DND-41 (cell line): ENCODE measurements around the gene SEMA3A.

Experiments used
- ATAC-seq: fragments of 200-7000 bp; cut with Tn5 transposase; 3 replicates; pipeline ENCODE4 v1.9.1; 2021; ENCODE audit warnings: low read depth; ENCODE audit not compliant: insufficient read depth
- DNase-seq: peaks from one replicate; pipeline ENCODE4 v3.0.0-alpha.2; 2020
- H2AFZ ChIP-seq: 2 replicates; pipeline ENCODE4 v1.6.0; 2012; ENCODE audit warnings: low read depth, low read length
- H3K27ac ChIP-seq: 2 replicates; pipeline ENCODE4 v1.5.1; 2012; ENCODE audit warnings: low read length, inconsistent platforms
- H3K27me3 ChIP-seq: fragments of 200-600 bp; sonication (generic); 2 replicates; pipeline ENCODE4 v1.6.0; 2012; ENCODE audit warnings: low read length, mild to moderate bottlenecking, inconsistent platforms; ENCODE audit not compliant: insufficient read depth, poor library complexity
- H3K36me3 ChIP-seq: 2 replicates; pipeline ENCODE4 v1.5.1; 2012; ENCODE audit warnings: low read length, inconsistent platforms; ENCODE audit not compliant: insufficient read depth
- H3K4me1 ChIP-seq: 2 replicates; pipeline ENCODE4 v1.5.1; 2012; ENCODE audit warnings: mild to moderate bottlenecking, low read length; ENCODE audit not compliant: insufficient read depth
- H3K4me2 ChIP-seq: 2 replicates; pipeline ENCODE4 v1.6.0; 2012; ENCODE audit warnings: mild to moderate bottlenecking, moderate library complexity, low read length, inconsistent platforms; ENCODE audit not compliant: insufficient read depth
- H3K4me3 ChIP-seq, 2 experiments: fragments of 200-600 bp in 1 of 2; shearing (Covaris generic) in 1 of 2; 2 replicates each; pipeline ENCODE4 v1.5.1; 2012 to 2016; ENCODE audit warnings: inconsistent platforms in 2 of 2, low read length in 2 of 2, mild to moderate bottlenecking in 2 of 2, low read depth in 1 of 2, moderate library complexity in 1 of 2
- H3K79me2 ChIP-seq: 2 replicates; pipeline ENCODE4 v1.6.0; 2012; ENCODE audit warnings: low read length, inconsistent platforms; ENCODE audit not compliant: insufficient read depth
- H3K9ac ChIP-seq: 2 replicates; pipeline ENCODE4 v1.6.0; 2012; ENCODE audit warnings: low read depth, mild to moderate bottlenecking, inconsistent platforms, low read length, moderate library complexity
- H3K9me3 ChIP-seq: 2 replicates; pipeline ENCODE4 v1.5.1; 2012; ENCODE audit warnings: low read length, moderate library complexity, mild to moderate bottlenecking, inconsistent platforms; ENCODE audit not compliant: insufficient read depth, severe bottlenecking
- H4K20me1 ChIP-seq: 2 replicates; pipeline ENCODE4 v1.6.0; 2012; ENCODE audit warnings: low read length; ENCODE audit not compliant: insufficient read depth
- EZH2 ChIP-seq: IDR thresholded peaks from 3 replicates; pipeline ENCODE4 v1.6.1; 2012; ENCODE audit warnings: borderline replicate concordance, low read depth, mild to moderate bottlenecking, moderate library complexity, low read length, inconsistent platforms; ENCODE audit not compliant: severe bottlenecking
- TF ChIP-seq, protein P1 (sequence below): IDR thresholded peaks from 2 replicates; pipeline ENCODE4 v1.5.1; 2012; ENCODE audit warnings: borderline replicate concordance, low read length, moderate library complexity, mild to moderate bottlenecking; ENCODE audit not compliant: poor library complexity, severe bottlenecking; ENCODE audit errors: extremely low read depth

The SEMA3A gene

DNA sequence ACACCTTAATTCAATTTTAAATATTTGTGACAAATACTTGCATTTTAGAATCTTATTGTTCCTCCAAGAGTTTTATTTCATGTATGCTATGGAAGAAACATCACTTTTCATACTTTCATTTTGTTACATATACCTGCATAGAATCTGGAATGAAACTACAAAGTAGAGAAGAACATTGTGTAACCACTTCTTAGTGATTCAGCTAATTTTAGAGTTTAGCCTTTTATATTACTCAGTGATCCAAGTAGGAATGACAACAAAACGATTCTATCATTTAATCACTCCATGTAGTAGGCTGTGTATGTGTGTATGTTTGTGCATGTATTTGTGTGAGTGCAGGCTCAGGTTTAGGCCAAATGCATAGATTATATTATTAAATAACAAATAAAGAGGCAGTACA lies 14.4 kb upstream of the SEMA3A start:
- no peaks in the 10 kb centered on the region for H3K79me2 ChIP-seq
- H3K4me2 ChIP-seq: no peak overlapping the region
- H3K27ac ChIP-seq: no peak overlapping the region
- H3K4me3 ChIP-seq: no peak overlapping the region
- no peak for TF ChIP-seq EZH2
- TF ChIP-seq, protein P1, sequence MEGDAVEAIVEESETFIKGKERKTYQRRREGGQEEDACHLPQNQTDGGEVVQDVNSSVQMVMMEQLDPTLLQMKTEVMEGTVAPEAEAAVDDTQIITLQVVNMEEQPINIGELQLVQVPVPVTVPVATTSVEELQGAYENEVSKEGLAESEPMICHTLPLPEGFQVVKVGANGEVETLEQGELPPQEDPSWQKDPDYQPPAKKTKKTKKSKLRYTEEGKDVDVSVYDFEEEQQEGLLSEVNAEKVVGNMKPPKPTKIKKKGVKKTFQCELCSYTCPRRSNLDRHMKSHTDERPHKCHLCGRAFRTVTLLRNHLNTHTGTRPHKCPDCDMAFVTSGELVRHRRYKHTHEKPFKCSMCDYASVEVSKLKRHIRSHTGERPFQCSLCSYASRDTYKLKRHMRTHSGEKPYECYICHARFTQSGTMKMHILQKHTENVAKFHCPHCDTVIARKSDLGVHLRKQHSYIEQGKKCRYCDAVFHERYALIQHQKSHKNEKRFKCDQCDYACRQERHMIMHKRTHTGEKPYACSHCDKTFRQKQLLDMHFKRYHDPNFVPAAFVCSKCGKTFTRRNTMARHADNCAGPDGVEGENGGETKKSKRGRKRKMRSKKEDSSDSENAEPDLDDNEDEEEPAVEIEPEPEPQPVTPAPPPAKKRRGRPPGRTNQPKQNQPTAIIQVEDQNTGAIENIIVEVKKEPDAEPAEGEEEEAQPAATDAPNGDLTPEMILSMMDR: no peak
- H3K9me3 ChIP-seq: no peaks in the 10 kb centered on the region
- no peak for DNase-seq
- ATAC-seq: no peak
- H2AFZ ChIP-seq: no peak overlapping the region
- H3K36me3 ChIP-seq: no peaks in the 10 kb centered on the region
- no peak overlapping the region for H3K9ac ChIP-seq
- H4K20me1 ChIP-seq: no peaks in the 10 kb centered on the region
- no peaks in the 10 kb centered on the region for H3K4me1 ChIP-seq
- no peaks in the 10 kb centered on the region for H3K27me3 ChIP-seq

DNA sequence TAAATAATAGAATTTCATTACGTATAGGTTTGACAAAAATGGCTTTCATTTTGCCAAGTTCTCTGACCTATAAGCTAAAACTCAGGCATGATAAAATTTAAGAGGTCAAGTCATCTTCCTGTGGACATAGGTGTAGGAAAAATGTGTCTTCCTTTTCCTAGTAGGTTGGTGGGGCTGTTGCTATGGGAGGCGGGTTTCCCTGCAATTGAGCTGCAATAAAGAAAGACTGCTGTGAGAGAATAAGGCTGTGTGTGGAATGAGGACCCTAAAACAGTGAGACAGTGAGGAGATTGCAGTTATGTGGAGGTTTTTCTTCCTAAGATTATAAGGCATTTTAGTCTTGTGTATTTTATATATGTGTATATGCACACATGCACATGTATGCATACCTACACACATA lies 13.0 kb upstream of the SEMA3A start:
- no peak for TF ChIP-seq EZH2
- TF ChIP-seq, protein P1: no peak
- H3K79me2 ChIP-seq: no peaks in the 10 kb centered on the region
- no peaks in the 10 kb centered on the region for H3K4me1 ChIP-seq
- no peaks in the 10 kb centered on the region for H3K36me3 ChIP-seq
- no peak overlapping the region for H3K27ac ChIP-seq
- ATAC-seq: no peak
- no peaks in the 10 kb centered on the region for H3K27me3 ChIP-seq
- no peak overlapping the region for H3K4me2 ChIP-seq
- H3K9ac ChIP-seq: no peak overlapping the region
- no peak overlapping the region for H3K4me3 ChIP-seq
- DNase-seq: no peak
- no peaks in the 10 kb centered on the region for H4K20me1 ChIP-seq
- no peak overlapping the region for H2AFZ ChIP-seq
- H3K9me3 ChIP-seq: no peaks in the 10 kb centered on the region

DNA sequence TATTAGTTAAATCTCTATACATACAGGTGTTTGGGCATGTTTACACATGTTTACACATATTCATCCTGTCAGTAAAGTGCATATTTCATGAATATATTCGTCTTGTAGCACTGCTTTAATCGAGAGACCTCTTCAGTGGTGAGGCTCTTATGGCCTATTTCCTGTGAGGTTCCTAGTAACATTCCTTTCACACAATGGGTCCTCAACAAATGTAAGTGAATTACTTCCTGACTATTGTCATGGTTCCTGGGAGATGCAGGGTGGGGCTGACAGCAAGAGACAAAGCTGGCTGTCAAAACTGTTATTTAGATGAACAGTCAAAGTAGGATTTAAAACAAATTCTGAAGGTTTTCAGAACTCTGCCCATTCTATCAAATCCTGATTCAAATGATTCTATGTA lies 12.4 kb upstream of the SEMA3A start:
- no peak overlapping the region for H3K4me3 ChIP-seq
- no peak for DNase-seq

More for the DNA sequence above, 12.4 kb upstream of the SEMA3A start:
- Histone ChIP-seq H3K9me3 (no peaks in the 10 kb centered on the region), H2AFZ (no peak overlapping the region), H3K4me1 (no peaks in the 10 kb centered on the region), H4K20me1 (no peaks in the 10 kb centered on the region), H3K27ac (no peak overlapping the region), H3K79me2 (no peaks in the 10 kb centered on the region), H3K27me3 (no peaks in the 10 kb centered on the region), H3K4me2 (no peak overlapping the region), H3K36me3 (no peaks in the 10 kb centered on the region), H3K9ac (no peak overlapping the region)
- no peak for ATAC-seq
- TF ChIP-seq, protein P1: no peak
- TF ChIP-seq EZH2: no peak
